GM21367 (cell line): ENCODE data around the gene TMEM223.
A peak's percentile ranks its signal among the peaks of the same experiment; 100 is the strongest.
"Not testable (repeated sequence)": the region's sequence is repeated elsewhere in the genome, so short reads cannot be mapped to it uniquely, and the experiment has no call there.

Experiments used
- ATAC-seq: cut with Tn5 transposase; IDR thresholded peaks from one replicate; pipeline ENCODE4 v1.9.1; 2021; ENCODE audit not compliant: unreplicated experiment

Gene TMEM223

GRCh38 chr11:62755086-62755615 is 36.7 kb downstream of the TMEM223 start:
- ATAC-seq = no peak

GRCh38 chr11:62753736-62754603 is 37.8 kb downstream of the TMEM223 start, which contains the start of gene ZBTB3:
Gene ZBTB3 (minus strand): TSS chr11:62754160. CDS start chr11:62753664, 496 bp downstream.
- ATAC-seq = peak; percentile 95

- no peak for ATAC-seq
Observed at GRCh38 chr11:62752994-62753735, 38.6 kb downstream of the TMEM223 start.

GRCh38 chr11:62752177-62752785 is 39.5 kb downstream of the TMEM223 start:
- ATAC-seq = no peak

GRCh38 chr11:62749931-62750330 is 41.9 kb downstream of the TMEM223 start:
- ATAC-seq = not testable (repeated sequence)

GRCh38 chr11:62747475-62748160 is 44.2 kb downstream of the TMEM223 start:
- ATAC-seq = no peak
